NCI-H1105 (cell line): ENCODE measurements around the gene OGFR.

ENCODE experiments used
- DNase-seq: peaks from one replicate; lab custom pipeline; 2025; lab: John Stamatoyannopoulos, UW

The OGFR gene

GRCh38 chr20:62801284-62802010 lies 3.2 kb upstream of the OGFR start:
- DNase-seq = no peak

GRCh38 chr20:62802026-62802712 lies 2.5 kb upstream of the OGFR start:
- DNase-seq = no peak

- DNase-seq = no peak
These were observed 511 bp upstream of the OGFR start for GRCh38 chr20:62804021-62804626.

DNA sequence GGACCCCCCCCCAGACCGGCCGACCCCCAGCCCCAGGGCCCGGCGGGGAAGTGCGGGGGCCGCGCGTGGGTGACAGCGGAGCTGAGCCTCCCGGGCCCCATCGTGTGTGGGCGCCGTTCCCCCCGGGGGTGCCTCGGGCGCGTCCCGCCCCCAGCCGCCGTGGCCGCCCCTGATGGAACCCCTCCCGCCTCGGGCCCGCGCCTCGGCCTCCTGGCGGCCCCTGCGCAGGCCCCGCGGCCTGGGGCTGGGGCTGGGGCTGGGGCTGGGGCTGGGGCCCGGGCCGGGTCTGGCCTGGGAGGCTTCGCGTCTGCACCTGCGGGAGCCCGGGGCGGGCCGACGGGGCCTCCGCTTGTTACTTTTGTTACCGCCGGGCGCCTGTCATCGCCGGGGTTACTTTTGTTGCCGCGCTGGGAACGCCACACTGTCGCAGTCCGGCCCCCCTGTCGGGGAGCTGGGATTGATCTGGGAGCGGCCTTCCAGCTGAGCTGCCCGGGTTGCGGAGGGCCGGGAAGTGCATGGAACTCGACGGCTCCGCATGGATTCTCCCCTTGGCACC lies 598 bp downstream of the OGFR start:
- DNase-seq = no peak

GRCh38 chr20:62805711-62806382 lies 1.2 kb downstream of the OGFR start:
- DNase-seq = no peak

DNA sequence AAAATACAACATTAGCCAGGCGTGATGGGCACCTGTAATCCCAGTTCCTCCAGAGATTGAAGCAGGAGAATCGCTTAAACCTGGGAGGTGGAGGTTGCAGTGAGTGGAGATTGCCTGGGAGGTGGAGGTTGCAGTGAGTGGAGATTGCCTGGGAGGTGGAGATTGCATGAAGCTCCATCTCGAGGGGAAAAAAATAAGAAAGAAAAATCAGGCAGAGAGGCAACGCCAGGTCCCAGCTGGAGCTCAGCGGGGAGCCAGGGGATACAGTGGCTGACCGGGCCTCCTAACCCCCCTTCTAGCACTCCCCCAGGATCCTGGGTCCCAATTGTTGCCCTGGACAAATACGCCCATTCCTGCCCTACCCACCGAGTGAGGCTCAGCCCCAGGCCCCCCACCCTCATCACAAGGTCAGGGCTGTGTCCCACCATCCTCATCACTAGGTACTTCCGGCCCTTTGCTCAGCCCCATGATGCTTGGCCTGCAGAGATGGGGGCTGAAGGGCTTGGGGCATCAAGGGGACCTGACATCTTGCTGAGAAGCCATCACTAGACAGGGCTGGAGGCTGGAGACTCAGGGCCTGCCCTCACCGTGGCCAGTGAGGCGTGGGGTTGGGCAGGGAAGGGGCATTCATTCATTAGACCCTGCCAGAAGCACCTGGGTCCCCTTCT lies 1.9 kb downstream of the OGFR start:
- no peak for DNase-seq

DNA sequence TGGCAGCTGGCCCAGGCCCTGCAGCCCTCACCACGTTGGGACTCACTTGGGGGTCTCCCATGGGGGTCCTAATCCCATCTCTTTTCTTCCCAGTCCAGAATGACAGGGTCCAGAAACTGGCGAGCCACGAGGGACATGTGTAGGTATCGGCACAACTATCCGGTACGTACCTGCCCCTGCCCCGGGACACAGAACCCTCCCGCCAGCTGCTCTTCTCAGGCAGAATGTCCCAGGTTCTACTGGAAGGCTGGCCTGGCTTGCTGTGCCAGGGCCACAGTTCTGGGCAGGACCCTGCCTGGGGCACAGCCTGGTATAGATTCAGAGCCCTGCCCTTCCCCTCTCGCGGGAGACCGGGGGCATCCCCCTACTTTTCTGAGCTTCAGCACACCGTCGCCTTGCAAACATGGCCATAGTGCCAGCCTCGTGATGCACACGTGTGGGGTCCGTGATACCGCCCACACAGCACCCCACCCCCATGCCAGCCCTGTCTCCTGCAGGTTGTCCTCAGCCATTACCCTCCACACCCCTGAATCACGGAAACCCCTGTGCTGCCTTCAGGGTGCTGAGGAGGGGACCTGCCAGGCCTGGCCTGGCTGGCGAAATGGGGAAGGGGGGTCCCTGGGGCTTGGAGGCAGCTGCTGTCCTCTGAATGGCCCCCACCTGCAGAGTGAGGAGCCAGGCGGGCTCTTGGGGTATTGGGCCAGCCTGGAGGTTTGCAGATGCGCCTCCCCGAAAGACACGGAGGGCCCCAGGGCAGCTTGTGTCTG lies 3.0 kb downstream of the OGFR start:
- DNase-seq = no peak

GRCh38 chr20:62808211-62808865 lies 3.7 kb downstream of the OGFR start:
- peak; percentile 40 for DNase-seq

- DNase-seq = no peak
These were observed 5.1 kb downstream of the OGFR start for GRCh38 chr20:62809530-62810428.

- DNase-seq = no peak
These were observed 6.7 kb downstream of the OGFR start for GRCh38 chr20:62811320-62811719.

DNA sequence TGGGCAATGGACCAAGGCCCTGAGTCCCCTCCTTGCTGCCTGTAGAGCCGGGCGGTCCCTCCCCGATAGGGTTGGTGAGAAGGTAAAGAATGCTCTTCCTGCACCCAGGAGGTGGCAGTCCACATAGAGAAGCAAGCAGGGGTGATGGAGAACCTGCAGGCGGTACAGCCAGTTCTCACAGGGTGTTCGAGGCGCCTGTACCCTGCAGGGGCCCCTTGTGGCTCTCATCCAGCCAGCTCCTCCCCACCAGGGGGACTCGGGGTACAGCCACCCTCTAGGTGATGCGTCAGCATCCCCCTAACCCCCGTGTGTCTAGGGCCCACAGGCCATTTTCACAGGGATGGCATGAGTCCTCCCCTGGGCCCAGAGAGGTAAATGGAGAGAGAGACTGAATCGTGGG lies 7.1 kb downstream of the OGFR start:
- DNase-seq = no peak

GRCh38 chr20:62812181-62812906 lies 7.7 kb downstream of the OGFR start:
- DNase-seq = no peak

DNA sequence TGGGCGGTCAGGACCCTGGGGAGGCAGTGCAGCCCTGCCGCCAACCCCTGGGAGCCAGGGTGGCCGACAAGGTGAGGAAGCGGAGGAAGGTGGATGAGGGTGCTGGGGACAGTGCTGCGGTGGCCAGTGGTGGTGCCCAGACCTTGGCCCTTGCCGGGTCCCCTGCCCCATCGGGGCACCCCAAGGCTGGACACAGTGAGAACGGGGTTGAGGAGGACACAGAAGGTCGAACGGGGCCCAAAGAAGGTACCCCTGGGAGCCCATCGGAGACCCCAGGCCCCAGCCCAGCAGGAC lies 8.2 kb downstream of the OGFR start:
- DNase-seq = no peak

DNA sequence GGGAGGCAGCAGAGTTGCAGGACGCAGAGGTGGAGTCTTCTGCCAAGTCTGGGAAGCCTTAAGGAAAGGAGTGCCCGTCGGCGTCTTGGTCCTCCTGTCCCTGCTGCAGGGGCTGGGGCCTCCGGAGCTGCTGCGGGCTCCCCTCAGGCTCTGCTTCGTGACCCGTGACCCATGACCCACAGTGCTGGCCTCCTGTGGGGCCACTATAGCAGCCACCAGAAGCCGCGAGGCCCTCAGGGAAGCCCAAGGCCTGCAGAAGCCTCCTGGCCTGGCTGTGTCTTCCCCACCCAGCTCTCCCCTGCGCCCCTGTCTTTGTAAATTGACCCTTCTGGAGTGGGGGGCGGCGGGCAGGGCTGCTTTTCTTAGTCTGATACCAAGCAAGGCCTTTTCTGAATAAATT lies 9.0 kb downstream of the OGFR start:
- no peak for DNase-seq

- DNase-seq = no peak
These were observed 9.5 kb downstream of the OGFR start for GRCh38 chr20:62814060-62814708.

DNA sequence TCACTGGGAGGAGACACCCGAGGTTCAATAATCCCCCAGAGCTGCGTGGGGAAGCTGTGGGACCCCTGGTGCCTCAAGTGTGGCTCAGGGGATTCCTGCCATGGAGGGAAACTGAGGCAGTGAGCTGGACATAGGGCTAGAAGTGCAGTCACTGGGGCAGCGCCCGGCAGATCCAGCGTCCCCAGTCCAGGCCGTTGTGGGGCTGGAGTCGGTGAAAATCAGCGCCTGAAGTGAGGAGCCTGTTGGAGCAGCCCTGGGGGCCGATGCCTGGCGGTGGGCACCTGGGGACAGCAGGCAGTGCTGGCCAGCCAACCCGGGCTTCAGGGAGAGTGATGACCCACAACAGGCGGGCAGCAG lies 10.1 kb downstream of the OGFR start:
- DNase-seq = no peak

DNA sequence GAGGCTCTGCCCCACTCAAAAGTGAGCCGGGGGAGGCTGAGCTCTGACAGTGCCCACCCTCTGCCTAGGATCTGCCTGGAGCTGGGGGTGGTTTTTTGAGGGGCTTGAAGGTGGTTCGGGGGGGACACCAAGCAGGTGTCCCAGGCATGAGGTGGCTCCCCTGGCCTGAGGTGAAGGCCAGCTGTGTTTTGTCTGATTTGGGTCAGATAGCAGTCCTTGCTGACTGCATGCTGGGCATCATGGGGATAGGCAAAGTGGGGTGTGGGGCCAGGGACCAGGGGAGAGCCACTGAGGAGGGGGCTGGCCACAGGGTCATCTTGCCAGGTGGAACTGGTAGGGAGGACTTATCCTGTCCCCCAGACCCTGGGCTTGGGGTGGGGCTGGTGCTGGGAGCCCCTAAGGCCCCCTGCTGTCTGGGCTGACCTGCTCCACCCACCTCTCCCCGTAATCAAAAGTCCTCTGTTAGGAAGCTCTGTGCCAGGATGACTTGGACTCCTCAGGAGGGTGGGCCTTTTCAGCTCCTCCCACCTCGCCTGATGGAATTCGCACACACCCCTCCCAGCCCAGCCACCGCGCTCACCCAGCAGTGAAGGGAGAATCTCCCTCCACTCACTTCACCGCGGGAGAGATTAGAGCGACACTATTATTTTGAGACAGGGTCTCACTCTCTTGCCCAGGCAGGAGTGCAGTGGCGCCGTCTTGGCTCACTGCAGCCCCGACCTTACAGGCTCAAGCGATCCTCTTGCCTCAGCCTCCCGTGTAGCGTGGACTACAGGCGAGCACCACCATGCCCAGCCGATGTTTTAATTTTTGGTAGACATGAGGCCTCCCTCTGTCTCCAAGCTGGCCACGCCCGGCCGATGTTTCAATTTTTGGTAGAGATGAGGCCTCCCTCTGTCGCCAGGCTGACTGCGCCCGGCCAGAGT lies 10.7 kb downstream of the OGFR start:
- DNase-seq = no peak
